Tibial nerve (tissue), 4 donors: ENCODE data around the gene SLC26A11. TPM values are rescaled to one million over a fixed set of nuclear protein-coding genes. Genes with fewer than 3 reads are reported as not detected.
"Not testable (repeated sequence)": the region's sequence is repeated elsewhere in the genome, so short reads cannot be mapped to it uniquely, and the experiment has no call there.

ENCODE experiments used
- DNase-seq, 2 donors: peaks; one replicate each; pipeline ENCODE4 v3.0.0-alpha.2; 2019; ENCODE audit warnings: low spot score in 2 of 2
- H3K27ac ChIP-seq, 4 donors: fragments of 200-600 bp; sonication (generic) in 3 of 4; one replicate each; pipeline ENCODE4 v1.5.1; 2017 to 2019; ENCODE audit warnings: mild to moderate bottlenecking in 1 of 4
- H3K27me3 ChIP-seq, 2 donors: fragments of 200-600 bp; sonication (generic) in 1 of 2; one replicate each; pipeline versions ENCODE4 v1.5.1 to v1.6.0; 2017 to 2019
- H3K36me3 ChIP-seq, 3 donors: fragments of 200-600 bp; sonication (generic); one replicate each; pipeline ENCODE4 v1.5.1; 2018 to 2019
- H3K4me1 ChIP-seq, 4 donors: fragments of 200-600 bp; sonication (generic) in 3 of 4; one replicate each; pipeline ENCODE4 v1.5.1; 2017 to 2019
- H3K4me3 ChIP-seq, 4 donors: fragments of 200-600 bp; sonication (generic) in 3 of 4; one replicate each; pipeline ENCODE4 v1.5.1; 2017 to 2019; ENCODE audit warnings: mild to moderate bottlenecking in 1 of 4, moderate library complexity in 1 of 4
- H3K9me3 ChIP-seq, 4 donors: fragments of 200-600 bp; sonication (generic) in 3 of 4; one replicate each; pipeline ENCODE4 v1.5.1; 2017 to 2019
- CTCF ChIP-seq, 5 experiments: fragments of 200-600 bp in 3 of 5; fragments of 450-650 bp in 2 of 5; sonication (generic) in 3 of 5; IDR thresholded peaks; one replicate each; pipeline ENCODE4 v1.5.1; 2016 to 2019; ENCODE audit warnings: antibody characterized with exemption in 5 of 5, mild to moderate bottlenecking in 3 of 5, moderate library complexity in 2 of 5
- EP300 ChIP-seq, 2 donors: sonication (generic); formaldehyde crosslinking; IDR thresholded peaks; one replicate each; pipeline ENCODE4 v1.6.1; 2017; ENCODE audit warnings: antibody characterized with exemption in 2 of 2, mild to moderate bottlenecking in 1 of 2
- POLR2A ChIP-seq, 2 donors: fragments of 450-650 bp; IDR thresholded peaks; one replicate each; pipeline ENCODE4 v1.6.1; 2017; ENCODE audit warnings: antibody characterized with exemption in 2 of 2, mild to moderate bottlenecking in 2 of 2, moderate library complexity in 2 of 2
- WGBS, 2 donors: methylation state at CpG; one replicate each; pipeline ENCODE4 v1.1.5; 2018; 5-methylcytosine and 5-hydroxymethylcytosine counted together
- total RNA-seq, 4 donors: library from RNA; depleted of rRNA; stranded (reverse); fragments of >200 nt; gene quantifications; one replicate each; pipeline ENCODE4 v1.1.0, GENCODE V29; 2016

The SLC26A11 gene
- total RNA-seq, 4 donors from 2014 or later: 14.4 to 44.7 (median 21.5) TPM

- WGBS, 2 donors: 73 to 83% methylated on average over 14 of the region's 14 CpGs
- peak overlapping the region in 1 of 4 donors; percentile 65 for H3K27ac ChIP-seq
- DNase-seq: no peak
These were observed 37.5 kb downstream of the SLC26A11 start for GRCh38 chr17:80257716-80258213.

GRCh38 chr17:80258296-80258695 lies 38.1 kb downstream of the SLC26A11 start:
- not testable (repeated sequence) for H3K9me3 ChIP-seq, H3K27me3 ChIP-seq, DNase-seq, H3K36me3 ChIP-seq, H3K4me3 ChIP-seq
- Histone ChIP-seq H3K27ac (peak overlapping the region in 1 of 4 donors; percentile 65), H3K4me1 (peaks cover 0 to 39% (median 24%) of the 10 kb centered on the region in 4 donors)
- 74 to 79% methylated on average over 2 of the region's 2 CpGs for WGBS, 2 donors

More at GRCh38 chr17:80257716-80258213, 37.5 kb downstream of the SLC26A11 start:
- Histone ChIP-seq H3K4me1 (peaks cover 0 to 34% (median 19%) of the 10 kb centered on the region in 4 donors), H3K36me3 (peaks cover 0 to 8% (median 0%) of the 10 kb centered on the region in 3 donors), H3K27me3 (no peaks in the 10 kb centered on the region), H3K9me3 (no peaks in the 10 kb centered on the region), H3K4me3 (no peak overlapping the region)
- TF ChIP-seq EP300 (IDR thresholded peaks at IDR 0.05) (no peak), POLR2A (IDR thresholded peaks at IDR 0.05) (no peak), CTCF (IDR thresholded peaks at IDR 0.05) (no peak)

GRCh38 chr17:80259457-80260068 lies 39.3 kb downstream of the SLC26A11 start:
- Histone ChIP-seq H3K9me3 (no peaks in the 10 kb centered on the region), H3K4me1 (peaks cover 0 to 50% (median 36%) of the 10 kb centered on the region in 4 donors), H3K36me3 (peaks cover 0 to 5% (median 0%) of the 10 kb centered on the region in 3 donors), H3K27ac (peak overlapping the region; percentile 80 to 97 (median 94)), H3K4me3 (peak overlapping the region; percentile 50 to 86 (median 56)), H3K27me3 (no peaks in the 10 kb centered on the region)
- WGBS, 2 donors: 37 to 38% methylated on average over 18 of the region's 18 CpGs
- no peak for TF ChIP-seq POLR2A (IDR thresholded peaks at IDR 0.05)
- TF ChIP-seq EP300 (IDR thresholded peaks at IDR 0.05): no peak
- no peak for TF ChIP-seq CTCF (IDR thresholded peaks at IDR 0.05)
- no peak for DNase-seq

- H3K4me1 ChIP-seq: peaks cover 0 to 47% (median 36%) of the 10 kb centered on the region in 4 donors
- peaks cover 0 to 8% (median 0%) of the 10 kb centered on the region in 3 donors for H3K36me3 ChIP-seq
- peak; percentile 21 for DNase-seq
- H3K4me3 ChIP-seq: peak overlapping the region; percentile 50 to 86 (median 56)
- no peaks in the 10 kb centered on the region for H3K9me3 ChIP-seq
- peak overlapping the region; percentile 80 to 97 (median 94) for H3K27ac ChIP-seq
- TF ChIP-seq POLR2A (IDR thresholded peaks at IDR 0.05) (peak in 1 of 2 donors; percentile 54), CTCF (IDR thresholded peaks at IDR 0.05) (peak in 1 of 5 experiments; percentile 34), EP300 (IDR thresholded peaks at IDR 0.05) (no peak)
- H3K27me3 ChIP-seq: no peaks in the 10 kb centered on the region
- 0 to 1% methylated on average over 16 to 41 of the region's 63 CpGs for WGBS, 2 donors
These were observed 39.9 kb downstream of the SLC26A11 start for GRCh38 chr17:80260069-80260535.

- H3K4me3 ChIP-seq: peak within 1 kb of the TSS; percentile 86 to 99 (median 93)
- no peaks in the 10 kb centered on the region for H3K27me3 ChIP-seq
- peaks cover 0 to 15% (median 0%) of the 10 kb centered on the region in 3 donors for H3K36me3 ChIP-seq
- DNase-seq: no peak
- no peak for TF ChIP-seq EP300 (IDR thresholded peaks at IDR 0.05)
- peak in 1 of 5 experiments; percentile 40 for TF ChIP-seq CTCF (IDR thresholded peaks at IDR 0.05)
- peak; percentile 47 to 78 for TF ChIP-seq POLR2A (IDR thresholded peaks at IDR 0.05)
- H3K9me3 ChIP-seq: no peaks in the 10 kb centered on the region
- WGBS, 2 donors: 0% methylated on average over 15 to 19 of the region's 54 CpGs
- H3K27ac ChIP-seq: peak within 1 kb of the TSS; percentile 97 to 99 (median 98)
- H3K4me1 ChIP-seq: peaks cover 0 to 45% (median 34%) of the 10 kb centered on the region in 4 donors
These were observed 40.5 kb downstream of the SLC26A11 start, which contains the start of gene RNF213 for GRCh38 chr17:80260791-80261158. RNF213 (plus strand) TSS chr17:80260852; CDS start chr17:80263682, 2,830 bp downstream.
